Body of pancreas (tissue), 4 donors: ENCODE measurements around the gene CLEC4E.

Source experiments
- CTCF ChIP-seq, 7 experiments: fragments of 450-650 bp in 4 of 7; fragments of 200-600 bp in 3 of 7; sonication (generic) in 3 of 7; IDR thresholded peaks; one replicate each; pipeline ENCODE4 v1.5.1; 2016 to 2019; ENCODE audit warnings: antibody characterized with exemption in 7 of 7
- POLR2A ChIP-seq, 3 donors: fragments of 450-650 bp; IDR thresholded peaks; one replicate each; pipeline ENCODE4 v1.6.1; 2016; ENCODE audit warnings: antibody characterized with exemption in 3 of 3, mild to moderate bottlenecking in 2 of 3

DNA sequence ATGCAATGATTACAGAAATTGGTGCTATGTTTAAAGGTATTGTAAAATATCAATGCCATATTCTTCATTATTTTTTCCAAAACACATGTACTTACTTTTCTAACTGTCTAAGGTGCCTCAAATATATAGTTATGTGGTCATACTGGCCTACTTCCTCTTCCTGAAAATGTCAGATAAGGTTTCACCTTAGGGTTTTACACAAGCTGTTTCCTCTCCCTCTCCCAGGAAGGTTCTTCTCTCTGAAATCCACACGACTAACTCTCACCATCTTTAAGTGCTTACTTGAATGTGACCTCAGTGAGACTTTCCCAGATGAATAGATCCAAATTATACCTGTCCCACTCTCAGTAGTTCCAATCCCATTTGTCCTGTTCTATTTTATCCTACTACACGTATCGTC, 39.0 kb downstream of the CLEC4E start:
- no peak for TF ChIP-seq POLR2A (IDR thresholded peaks at IDR 0.05)
- no peak for TF ChIP-seq CTCF (IDR thresholded peaks at IDR 0.05)
